ENCODE measurements around the gene NPHP4.

DNA sequence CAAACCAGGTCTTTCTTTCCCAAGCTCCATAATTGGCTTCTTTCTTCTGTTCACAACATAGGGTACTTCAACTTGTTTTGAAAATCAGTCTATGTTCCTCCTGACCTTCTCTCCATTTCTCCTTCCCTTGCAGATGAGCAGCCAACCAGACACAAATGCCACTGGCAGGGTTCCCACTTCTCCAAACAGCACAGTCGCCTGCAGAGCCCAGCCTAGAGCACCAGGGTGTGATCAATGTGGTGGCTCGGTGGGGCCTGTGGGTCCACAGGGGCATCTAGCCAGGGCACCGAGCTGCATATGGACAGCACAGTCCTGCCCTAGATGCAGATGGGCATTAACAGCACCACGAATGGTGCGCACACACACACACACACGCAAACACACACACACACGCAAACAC, 112.8 kb downstream of the NPHP4 start:
- TF ChIP-seq POLR2AphosphoS5 (IDR thresholded peaks at IDR 0.05; ENCODE audit: borderline replicate concordance, low read depth, low read length), result no peak
- no peak for TF ChIP-seq EZH2 (IDR thresholded peaks at IDR 0.05)
- no peak for TF ChIP-seq FOXP2 (optimal IDR thresholded peaks at IDR 0.05; ENCODE audit: control extremely low read depth, extremely low read length, insufficient read depth)

Measured in SK-N-MC (cell line).